Thyroid gland (tissue), 4 donors: ENCODE data around the gene GPR18. TPM values are rescaled to one million over a fixed set of nuclear protein-coding genes. Genes with fewer than 3 reads are reported as not detected.

Experiments
- DNase-seq, 2 donors: peaks; one replicate each; pipeline ENCODE4 v3.0.0-alpha.2; 2019
- H3K27ac ChIP-seq, 3 donors: fragments of 200-600 bp; sonication (generic); 1 replicate in 2 of 3; 2 replicates in 1 of 3; pipeline ENCODE4 v1.5.1; 2016 to 2019; ENCODE audit warnings: mild to moderate bottlenecking in 1 of 3, moderate library complexity in 1 of 3
- H3K27me3 ChIP-seq: fragments of 200-600 bp; sonication (generic); one replicate; pipeline ENCODE4 v1.5.1; 2019
- H3K36me3 ChIP-seq, 2 donors: fragments of 200-600 bp; sonication (generic); one replicate each; pipeline ENCODE4 v1.5.1; 2016 to 2019
- H3K4me1 ChIP-seq, 2 donors: fragments of 200-600 bp; sonication (generic); one replicate each; pipeline ENCODE4 v1.5.1; 2017 to 2019
- H3K4me3 ChIP-seq, 3 donors: fragments of 200-600 bp; sonication (generic); replicated peaks in 1 of 3; 1 replicate in 2 of 3; 2 replicates in 1 of 3; pipeline ENCODE4 v1.5.1; 2016; ENCODE audit warnings: mild to moderate bottlenecking in 1 of 3
- H3K9me3 ChIP-seq: fragments of 200-600 bp; sonication (generic); one replicate; pipeline ENCODE4 v1.5.1; 2017
- CTCF ChIP-seq, 6 experiments: fragments of 200-600 bp in 3 of 6; fragments of 450-650 bp in 3 of 6; sonication (generic) in 3 of 6; IDR thresholded peaks; one replicate each; pipeline ENCODE4 v1.5.1; 2016 to 2019; ENCODE audit warnings: antibody characterized with exemption in 6 of 6, mild to moderate bottlenecking in 2 of 6, inconsistent platforms in 1 of 6, moderate library complexity in 1 of 6
- POLR2A ChIP-seq, 2 donors: fragments of 450-650 bp; IDR thresholded peaks; one replicate each; pipeline ENCODE4 v1.6.1; 2017; ENCODE audit warnings: antibody characterized with exemption in 2 of 2, mild to moderate bottlenecking in 2 of 2, moderate library complexity in 1 of 2
- WGBS, 2 donors: methylation state at CpG; one replicate each; pipeline ENCODE4 v1.1.5; 2017; 5-methylcytosine and 5-hydroxymethylcytosine counted together
- intact Hi-C: fragments of 100-400 bp; cut with DNase I; formaldehyde crosslinking; loops from one replicate; pipeline ENCODE4 v1.15.1; 2023
- total RNA-seq, 4 donors: library from RNA; depleted of rRNA; stranded (reverse); fragments of >200 nt; gene quantifications; one replicate each; pipeline ENCODE4 v1.2.3, GENCODE V29; 2016

GPR18 gene
- total RNA-seq = under 1 TPM in 2 of 4 donors, not detected in 2; 0.27 to 0.96 TPM

GRCh38 chr13:99258210-99258860, at the start of gene GPR18:
GPR18 (minus strand) TSS chr13:99258379; CDS start chr13:99255872, 2,507 bp downstream.
- WGBS, 2 donors = 74 to 83% methylated on average over 4 of the region's 4 CpGs
- intact Hi-C loops = no loop called here
- Histone ChIP-seq H3K4me3 (no peak within 1 kb of the TSS), H3K27ac (no peak within 1 kb of the TSS), H3K9me3 (no peaks in the 10 kb centered on the region), H3K4me1 (no peaks in the 10 kb centered on the region), H3K36me3 (no peaks in the 10 kb centered on the region), H3K27me3 (no peaks in the 10 kb centered on the region)
- TF ChIP-seq POLR2A (IDR thresholded peaks at IDR 0.05) (no peak), CTCF (IDR thresholded peaks at IDR 0.05) (no peak)
- DNase-seq = no peak

- Histone ChIP-seq H3K27ac (peak overlapping the region; percentile 86 to 95 (median 92)), H3K27me3 (no peaks in the 10 kb centered on the region), H3K36me3 (no peaks in the 10 kb centered on the region), H3K4me1 (peaks cover 26 to 36% of the 10 kb centered on the region in 2 donors), H3K9me3 (no peaks in the 10 kb centered on the region), H3K4me3 (no peak overlapping the region)
- peak; percentile 81 to 88 for DNase-seq
- 37 to 39% methylated on average over 6 of the region's 6 CpGs for WGBS, 2 donors
- TF ChIP-seq POLR2A (IDR thresholded peaks at IDR 0.05) (no peak), CTCF (IDR thresholded peaks at IDR 0.05) (no peak)
- intact Hi-C loops = no loop called here
Measured at GRCh38 chr13:99307648-99308339, 49.6 kb upstream of the GPR18 start.

GRCh38 chr13:99307247-99307646, 49.1 kb upstream of the GPR18 start, which contains the start of gene GPR183:
GPR183 (minus strand) TSS chr13:99307399; CDS start chr13:99296145, 11,254 bp downstream.
- H3K36me3 ChIP-seq = no peaks in the 10 kb centered on the region
- TF ChIP-seq POLR2A (IDR thresholded peaks at IDR 0.05) (peak in 1 of 2 donors; percentile 73), CTCF (IDR thresholded peaks at IDR 0.05) (no peak)
- H3K27ac ChIP-seq = peak within 1 kb of the TSS; percentile 86 to 95 (median 92)
- intact Hi-C loops = no loop called here
- peaks cover 21 to 30% of the 10 kb centered on the region in 2 donors for H3K4me1 ChIP-seq
- no peak within 1 kb of the TSS for H3K4me3 ChIP-seq
- no peak for DNase-seq
- no peaks in the 10 kb centered on the region for H3K9me3 ChIP-seq
- H3K27me3 ChIP-seq = no peaks in the 10 kb centered on the region
- WGBS, 2 donors = 6 to 20% methylated on average over 4 of the region's 4 CpGs

- TF ChIP-seq CTCF (IDR thresholded peaks at IDR 0.05) (no peak), POLR2A (IDR thresholded peaks at IDR 0.05) (no peak)
- Histone ChIP-seq H3K27ac (peak overlapping the region in 1 of 3 donors; percentile 12), H3K9me3 (no peaks in the 10 kb centered on the region), H3K4me1 (peaks cover 15 to 22% of the 10 kb centered on the region in 2 donors), H3K27me3 (no peaks in the 10 kb centered on the region), H3K36me3 (no peaks in the 10 kb centered on the region), H3K4me3 (no peak overlapping the region)
- WGBS, 2 donors = 82 to 85% methylated on average over 8 of the region's 8 CpGs
- intact Hi-C loops = no loop called here
- DNase-seq = no peak
Measured at GRCh38 chr13:99305566-99305965, 47.4 kb upstream of the GPR18 start.

- DNase-seq = no peak
- Histone ChIP-seq H3K36me3 (no peaks in the 10 kb centered on the region), H3K4me1 (peaks cover 15 to 25% of the 10 kb centered on the region in 2 donors), H3K27ac (peak overlapping the region in 2 of 3 donors; percentile 4 to 5), H3K4me3 (no peak overlapping the region), H3K9me3 (no peaks in the 10 kb centered on the region), H3K27me3 (no peaks in the 10 kb centered on the region)
- intact Hi-C loops = no loop called here
- TF ChIP-seq CTCF (IDR thresholded peaks at IDR 0.05) = no peak
- no peak for TF ChIP-seq POLR2A (IDR thresholded peaks at IDR 0.05)
- WGBS, 2 donors = 81 to 89% methylated on average over 5 of the region's 5 CpGs
Measured at GRCh38 chr13:99305158-99305557, 47.0 kb upstream of the GPR18 start.
